HepG2 (cell line): ENCODE measurements around the gene POLR1E. TPM values are rescaled to one million over a fixed set of nuclear protein-coding genes. Genes with fewer than 3 reads are reported as not detected.
A peak's percentile ranks its signal among the peaks of the same experiment; 100 is the strongest.

Experiments used
- KDM5A ChIP-seq: fragments of 200-600 bp; sonication (generic); IDR thresholded peaks from 2 replicates; pipeline ENCODE4 v1.7.0; 2018; ENCODE audit warnings: antibody characterized with exemption, mild to moderate bottlenecking, low read length, borderline replicate concordance
- MXD1 ChIP-seq: sonication (generic); formaldehyde crosslinking; IDR thresholded peaks from 2 replicates; pipeline ENCODE4 v1.4.0; 2020; ENCODE audit warnings: mild to moderate bottlenecking, missing genetic modification reagents
- MYC ChIP-seq: sonication (generic); formaldehyde crosslinking; IDR thresholded peaks from 2 replicates; pipeline ENCODE4 v1.9.0; 2021; ENCODE audit warnings: missing genetic modification reagents, borderline replicate concordance
- NONO ChIP-seq, 2 experiments: fragments of 450-650 bp in 1 of 2; sonication (generic) in 1 of 2; formaldehyde crosslinking in 1 of 2; IDR thresholded peaks in 1 of 2; conservative IDR thresholded peaks in 1 of 2; 2 replicates each; pipeline versions ENCODE4 v1.6.1 to v1.8.0; 2017 to 2022; ENCODE audit warnings: mild to moderate bottlenecking in 1 of 2, missing genetic modification reagents in 1 of 2, moderate library complexity in 1 of 2
- POLR2G ChIP-seq: fragments of 200-400 bp; formaldehyde crosslinking; IDR thresholded peaks from 2 replicates; pipeline ENCODE4 v1.6.1; 2018; ENCODE audit warnings: mild to moderate bottlenecking, low read depth, low read length, moderate library complexity
- ZBTB37 ChIP-seq: sonication (generic); formaldehyde crosslinking; IDR thresholded peaks from 2 replicates; pipeline ENCODE4 v1.4.0; 2020; ENCODE audit warnings: mild to moderate bottlenecking, missing genetic modification reagents
- ZFP36L2 ChIP-seq: sonication (generic); formaldehyde crosslinking; IDR thresholded peaks from 2 replicates; pipeline ENCODE4 v1.4.0; 2020; ENCODE audit warnings: missing genetic modification reagents
- ZFP91 ChIP-seq: sonication (generic); formaldehyde crosslinking; IDR thresholded peaks from 2 replicates; pipeline ENCODE4 v1.9.0; 2022; ENCODE audit warnings: missing genetic modification reagents, mild to moderate bottlenecking, borderline replicate concordance
- ZNF232 ChIP-seq: sonication (generic); formaldehyde crosslinking; IDR thresholded peaks from 2 replicates; pipeline ENCODE4 v1.4.0; 2020; ENCODE audit warnings: missing genetic modification reagents, borderline replicate concordance
- ZNF746 ChIP-seq: sonication (generic); formaldehyde crosslinking; IDR thresholded peaks from 2 replicates; pipeline ENCODE4 v1.8.0; 2022; ENCODE audit warnings: mild to moderate bottlenecking, missing genetic modification reagents
- ZNF768 ChIP-seq: sonication (generic); formaldehyde crosslinking; IDR thresholded peaks from 2 replicates; pipeline ENCODE4 v1.4.0; 2020; ENCODE audit warnings: missing genetic modification reagents
- ZNF841 ChIP-seq: sonication (generic); formaldehyde crosslinking; IDR thresholded peaks from 2 replicates; pipeline ENCODE4 v1.8.1; 2023; ENCODE audit warnings: missing genetic modification reagents, borderline replicate concordance
- ZNF850 ChIP-seq: sonication (generic); formaldehyde crosslinking; conservative IDR thresholded peaks from 2 replicates; pipeline ENCODE4 v1.9.0; 2021; ENCODE audit warnings: mild to moderate bottlenecking, missing genetic modification reagents
- ZSCAN21 ChIP-seq: sonication (generic); formaldehyde crosslinking; IDR thresholded peaks from 2 replicates; pipeline ENCODE4 v1.8.0; 2022; ENCODE audit warnings: mild to moderate bottlenecking, missing genetic modification reagents, moderate library complexity, borderline replicate concordance
- polyA plus RNA-seq, 8 experiments: library from polyadenylated mRNA; depleted of rRNA in 3 of 8; stranded (reverse) in 7 of 8; unstranded in 1 of 8; fragments of >200 nt; fragmentation: Illumina TruSeq in 4 of 8; extraction: Trizol in 4 of 8; gene quantifications; 2 replicates each; pipeline versions ENCODE4 v1.2.1 to v1.2.3, GENCODE V29; 2011 to 2016; ENCODE audit warnings: low read depth in 4 of 8, missing spikeins in 1 of 8, mixed read lengths in 1 of 8; ENCODE audit not compliant: insufficient read depth in 1 of 8
- total RNA-seq, 5 experiments: library from RNA; depleted of rRNA; stranded (reverse); fragments of >200 nt; fragmentation: Illumina TruSeq; extraction: Trizol; gene quantifications; 2 replicates each; pipeline ENCODE4 v1.2.3, GENCODE V29; 2016; ENCODE audit warnings: low read depth in 1 of 5
- TF ChIP-seq, protein P1 (sequence below): sonication (generic); formaldehyde crosslinking; IDR thresholded peaks from one replicate; pipeline ENCODE4 v1.5.1; 2020; ENCODE audit warnings: mild to moderate bottlenecking, missing genetic modification reagents; ENCODE audit errors: not compliant biosample characterization

The POLR1E gene
- total and polyA plus RNA-seq, 2 of the 13 experiments (the other 11 are each of a cell fraction or from before 2014, with no cell fraction given), result 23.0 to 37.8 TPM

DNA sequence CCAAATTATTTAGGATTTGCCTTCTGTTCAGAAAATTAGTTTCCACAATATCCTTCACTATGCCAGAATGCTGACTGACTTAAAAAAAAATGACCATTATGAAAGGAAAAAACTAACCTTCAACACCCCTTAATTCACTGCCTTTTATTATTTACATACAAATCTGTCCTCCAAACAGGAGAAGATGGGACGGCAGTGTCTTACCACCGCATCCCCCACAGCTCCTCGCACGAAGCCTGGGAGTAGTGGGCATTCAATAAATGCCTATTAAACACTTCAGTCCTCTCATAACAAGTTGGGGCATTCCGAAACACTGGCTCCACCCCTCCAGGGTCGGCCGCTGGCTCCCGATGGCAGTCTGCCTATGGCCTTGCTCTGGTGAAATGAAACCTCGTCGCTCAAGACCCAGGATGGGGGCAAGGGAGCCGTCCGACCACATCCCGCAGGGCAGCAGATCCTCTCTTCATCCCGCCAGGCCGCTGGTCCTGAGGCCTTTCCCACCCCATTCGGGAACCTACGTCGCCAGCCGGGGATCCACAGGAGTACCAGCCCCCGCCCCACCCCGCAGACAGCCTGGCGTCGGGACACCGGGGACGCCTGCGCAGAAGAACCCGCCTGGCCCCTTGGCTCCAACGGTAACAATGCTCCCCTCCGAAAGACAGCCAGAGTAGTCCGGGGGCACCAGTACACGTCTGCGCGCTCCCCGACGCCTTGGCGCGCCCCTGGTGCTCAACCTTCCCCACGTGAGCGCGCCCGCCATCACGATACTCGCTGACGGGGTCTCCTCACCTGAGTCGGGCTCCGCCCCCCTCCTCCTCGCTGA is 21.1 kb upstream of the POLR1E start (continued):
- no peak for TF ChIP-seq ZNF841 (CRISPR knock-in tag)
- TF ChIP-seq MXD1 (CRISPR knock-in tag), result peak; percentile 76
- no peak for TF ChIP-seq ZNF850 (CRISPR knock-in tag)
- TF ChIP-seq, protein P1, sequence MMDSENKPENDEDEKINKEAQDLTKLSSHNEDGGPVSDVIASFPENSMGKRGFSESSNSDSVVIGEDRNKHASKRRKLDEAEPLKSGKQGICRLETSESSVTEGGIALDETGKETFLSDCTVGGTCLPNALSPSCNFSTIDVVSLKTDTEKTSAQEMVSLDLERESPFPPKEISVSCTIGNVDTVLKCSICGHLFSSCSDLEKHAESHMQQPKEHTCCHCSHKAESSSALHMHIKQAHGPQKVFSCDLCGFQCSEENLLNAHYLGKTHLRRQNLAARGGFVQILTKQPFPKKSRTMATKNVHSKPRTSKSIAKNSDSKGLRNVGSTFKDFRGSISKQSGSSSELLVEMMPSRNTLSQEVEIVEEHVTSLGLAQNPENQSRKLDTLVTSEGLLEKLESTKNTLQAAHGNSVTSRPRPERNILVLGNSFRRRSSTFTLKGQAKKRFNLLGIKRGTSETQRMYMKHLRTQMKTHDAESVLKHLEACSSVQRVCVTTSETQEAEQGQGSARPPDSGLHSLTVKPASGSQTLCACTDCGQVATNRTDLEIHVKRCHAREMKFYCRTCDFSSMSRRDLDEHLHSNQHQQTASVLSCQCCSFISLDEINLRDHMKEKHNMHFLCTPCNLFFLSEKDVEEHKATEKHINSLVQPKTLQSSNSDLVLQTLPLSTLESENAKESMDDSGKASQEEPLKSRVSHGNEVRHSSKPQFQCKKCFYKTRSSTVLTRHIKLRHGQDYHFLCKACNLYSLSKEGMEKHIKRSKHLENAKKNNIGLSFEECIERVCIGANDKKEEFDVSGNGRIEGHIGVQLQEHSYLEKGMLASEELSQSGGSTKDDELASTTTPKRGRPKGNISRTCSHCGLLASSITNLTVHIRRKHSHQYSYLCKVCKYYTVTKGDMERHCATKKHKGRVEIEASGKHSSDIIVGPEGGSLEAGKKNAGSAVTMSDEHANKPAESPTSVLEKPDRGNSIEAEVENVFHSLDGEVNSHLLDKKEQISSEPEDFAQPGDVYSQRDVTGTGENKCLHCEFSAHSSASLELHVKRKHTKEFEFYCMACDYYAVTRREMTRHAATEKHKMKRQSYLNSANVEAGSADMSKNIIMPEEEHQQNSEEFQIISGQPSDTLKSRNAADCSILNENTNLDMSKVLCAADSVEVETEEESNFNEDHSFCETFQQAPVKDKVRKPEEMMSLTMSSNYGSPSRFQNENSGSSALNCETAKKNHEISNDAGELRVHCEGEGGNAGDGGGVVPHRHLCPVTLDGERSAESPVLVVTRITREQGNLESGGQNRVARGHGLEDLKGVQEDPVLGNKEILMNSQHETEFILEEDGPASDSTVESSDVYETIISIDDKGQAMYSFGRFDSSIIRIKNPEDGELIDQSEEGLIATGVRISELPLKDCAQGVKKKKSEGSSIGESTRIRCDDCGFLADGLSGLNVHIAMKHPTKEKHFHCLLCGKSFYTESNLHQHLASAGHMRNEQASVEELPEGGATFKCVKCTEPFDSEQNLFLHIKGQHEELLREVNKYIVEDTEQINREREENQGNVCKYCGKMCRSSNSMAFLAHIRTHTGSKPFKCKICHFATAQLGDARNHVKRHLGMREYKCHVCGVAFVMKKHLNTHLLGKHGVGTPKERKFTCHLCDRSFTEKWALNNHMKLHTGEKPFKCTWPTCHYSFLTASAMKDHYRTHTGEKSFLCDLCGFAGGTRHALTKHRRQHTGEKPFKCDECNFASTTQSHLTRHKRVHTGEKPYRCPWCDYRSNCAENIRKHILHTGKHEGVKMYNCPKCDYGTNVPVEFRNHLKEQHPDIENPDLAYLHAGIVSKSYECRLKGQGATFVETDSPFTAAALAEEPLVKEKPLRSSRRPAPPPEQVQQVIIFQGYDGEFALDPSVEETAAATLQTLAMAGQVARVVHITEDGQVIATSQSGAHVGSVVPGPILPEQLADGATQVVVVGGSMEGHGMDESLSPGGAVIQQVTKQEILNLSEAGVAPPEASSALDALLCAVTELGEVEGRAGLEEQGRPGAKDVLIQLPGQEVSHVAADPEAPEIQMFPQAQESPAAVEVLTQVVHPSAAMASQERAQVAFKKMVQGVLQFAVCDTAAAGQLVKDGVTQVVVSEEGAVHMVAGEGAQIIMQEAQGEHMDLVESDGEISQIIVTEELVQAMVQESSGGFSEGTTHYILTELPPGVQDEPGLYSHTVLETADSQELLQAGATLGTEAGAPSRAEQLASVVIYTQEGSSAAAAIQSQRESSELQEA (CRISPR knock-in tag), result peak; percentile 80
- peak; percentile 80; the same call in 1 of the 2 replicates for TF ChIP-seq MYC
- TF ChIP-seq ZNF746 (CRISPR knock-in tag), result peak; percentile 71; the same call in 1 of the 2 replicates
- TF ChIP-seq KDM5A, result peak; percentile 67; the same call in 1 of the 2 replicates
- no peak for TF ChIP-seq ZFP36L2 (CRISPR knock-in tag)
- TF ChIP-seq ZNF768 (CRISPR knock-in tag), result peak; percentile 64; the same call in 1 of the 2 replicates
- peak; percentile 39; the same call in 1 of the 2 replicates for TF ChIP-seq ZSCAN21 (CRISPR knock-in tag)
- TF ChIP-seq ZFP91 (CRISPR knock-in tag), result peak; percentile 28
- no peak for TF ChIP-seq ZBTB37 (CRISPR knock-in tag)
- no peak for TF ChIP-seq NONO (IDR thresholded peaks at IDR 0.05)
- TF ChIP-seq NONO (CRISPR knock-in tag; conservative IDR thresholded peaks at IDR 0.05), result peak; percentile 75; the same call in 1 of the 2 replicates
- peak; percentile 66; the same call in 1 of the 2 replicates for TF ChIP-seq POLR2G
- peak; percentile 57; the same call in 1 of the 2 replicates for TF ChIP-seq ZNF232 (CRISPR knock-in tag)
